Stimulated activated CD4-positive, alpha-beta T cell treated with anti-CD3 and anti-CD28 coated beads, Interleukin-1b, Interleukin-23, amount 100 ng/mL, for 48 hours (primary cell): ENCODE data around the gene PPARGC1A.

Experiments
- DNase-seq: peaks from one replicate; pipeline ENCODE4 v3.0.0-alpha.2; 2020

Gene PPARGC1A

DNA sequence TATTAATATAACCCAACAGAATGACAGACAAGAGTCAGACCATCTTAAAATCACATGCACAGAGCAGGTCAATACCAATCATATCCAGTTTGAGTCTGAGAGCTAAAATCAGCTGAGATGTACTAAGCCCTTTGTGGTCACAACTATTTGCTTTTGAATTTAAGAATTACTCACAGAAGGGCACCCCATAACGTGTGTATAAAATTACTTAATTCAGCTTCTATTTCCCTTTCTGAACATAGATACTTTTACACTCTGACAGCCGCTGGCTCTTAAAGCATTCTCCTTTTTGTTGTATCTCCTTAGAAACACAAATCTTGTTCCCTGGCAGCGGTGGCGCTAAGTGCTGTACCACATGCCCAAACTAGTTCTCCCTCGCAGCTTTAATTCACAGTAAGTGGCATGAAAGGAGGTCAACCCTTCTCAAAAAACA lies 14.8 kb upstream of the PPARGC1A start:
- DNase-seq: no peak

- DNase-seq: no peak
Observed at GRCh38 chr4:23903859-23904438, 14.1 kb upstream of the PPARGC1A start.

- DNase-seq: no peak
Observed at GRCh38 chr4:23902222-23902804, 12.5 kb upstream of the PPARGC1A start.

GRCh38 chr4:23900636-23901035 lies 10.8 kb upstream of the PPARGC1A start:
- no peak for DNase-seq

DNA sequence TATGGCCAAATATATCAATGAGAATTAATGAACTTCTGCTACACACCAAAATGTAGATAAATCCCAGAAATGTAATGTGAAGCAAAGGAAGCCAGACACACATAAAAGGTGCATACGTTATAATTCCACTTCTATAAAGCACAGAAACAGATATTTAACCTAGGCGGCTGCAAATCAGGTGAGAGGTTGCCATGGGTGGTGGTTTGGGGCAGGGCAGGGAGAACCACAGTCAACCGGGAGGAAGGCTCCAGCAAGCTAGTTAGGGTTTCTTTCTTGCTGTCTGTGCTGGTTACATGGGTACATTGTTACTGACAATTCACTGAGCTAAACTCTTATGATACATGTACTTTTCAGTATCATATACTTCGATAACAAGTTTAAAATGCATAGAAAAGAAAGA lies 9.7 kb upstream of the PPARGC1A start:
- no peak for DNase-seq

- no peak for DNase-seq
Observed at GRCh38 chr4:23897564-23898109, 7.8 kb upstream of the PPARGC1A start.

DNA sequence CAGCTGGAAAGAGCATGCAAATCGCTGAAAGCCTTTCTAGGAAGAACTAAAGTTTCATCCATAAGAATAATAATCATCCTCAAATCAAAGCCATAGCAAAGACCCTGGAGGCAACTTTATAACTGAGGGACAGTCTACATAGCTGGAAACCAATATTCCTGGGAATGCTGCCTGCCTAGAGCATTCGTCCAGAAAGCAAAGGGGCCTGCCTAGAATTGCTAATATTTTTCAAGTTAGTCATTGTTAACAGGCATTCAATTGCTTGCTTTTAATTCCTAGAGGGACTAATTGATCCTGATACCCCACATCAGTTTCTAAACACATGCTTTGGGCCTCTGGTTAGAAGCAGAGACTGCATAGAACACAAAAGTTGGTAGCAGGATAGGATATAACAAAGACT lies 4.2 kb upstream of the PPARGC1A start:
- DNase-seq: no peak

GRCh38 chr4:23891064-23891421 lies 1.2 kb upstream of the PPARGC1A start:
- DNase-seq: no peak

DNA sequence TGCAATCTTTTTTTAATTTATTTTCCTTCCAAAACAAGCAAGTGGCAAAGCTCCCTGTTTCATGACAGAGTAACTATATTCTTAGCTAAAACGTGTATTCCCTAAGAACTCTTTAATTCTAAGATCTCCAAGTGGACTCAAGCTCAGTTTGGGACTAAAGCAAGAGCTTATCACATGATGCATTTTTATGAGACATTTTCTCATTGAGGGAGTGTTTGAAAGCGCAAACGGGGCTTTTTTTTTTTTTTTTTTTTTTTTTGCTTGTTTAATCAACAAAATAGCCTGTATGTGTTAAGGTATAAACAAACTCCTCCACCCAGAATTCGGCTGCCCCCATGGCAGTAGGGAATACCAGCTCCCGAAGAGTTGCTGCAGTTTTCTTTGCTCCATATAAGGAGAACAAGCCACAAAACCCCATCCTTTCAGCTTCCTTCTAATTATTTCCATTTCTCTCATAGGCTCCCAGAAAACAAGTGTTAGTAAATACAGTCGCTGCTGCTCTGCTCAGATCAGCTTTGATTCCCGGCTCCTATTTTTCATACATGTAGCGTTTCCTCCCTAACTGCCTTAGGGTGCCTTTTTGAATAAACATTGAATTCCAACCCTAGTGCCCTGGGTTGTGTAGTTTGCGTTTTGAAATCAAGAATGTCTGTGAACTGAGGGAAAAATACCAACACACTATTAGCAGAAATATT lies 669 bp upstream of the PPARGC1A start:
- no peak for DNase-seq

DNA sequence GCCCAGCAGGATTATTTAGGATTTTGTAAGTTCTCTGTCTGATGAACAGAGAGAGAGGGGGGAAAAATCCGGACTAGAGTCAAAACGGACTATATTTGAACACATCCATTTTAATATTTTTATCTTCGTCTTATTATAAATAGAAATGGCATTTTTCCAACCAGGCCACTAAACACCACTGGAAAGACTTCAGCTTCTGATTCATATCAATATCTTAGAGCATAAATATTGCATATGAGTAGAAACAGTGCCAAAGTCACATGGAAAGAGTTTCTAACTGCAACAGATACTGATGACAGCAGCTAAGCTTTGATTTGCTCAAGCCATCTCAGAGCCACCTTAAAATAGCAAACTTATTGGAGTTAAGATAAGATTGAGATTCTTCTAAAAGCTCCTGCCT lies 456 bp downstream of the PPARGC1A start:
- no peak for DNase-seq

DNA sequence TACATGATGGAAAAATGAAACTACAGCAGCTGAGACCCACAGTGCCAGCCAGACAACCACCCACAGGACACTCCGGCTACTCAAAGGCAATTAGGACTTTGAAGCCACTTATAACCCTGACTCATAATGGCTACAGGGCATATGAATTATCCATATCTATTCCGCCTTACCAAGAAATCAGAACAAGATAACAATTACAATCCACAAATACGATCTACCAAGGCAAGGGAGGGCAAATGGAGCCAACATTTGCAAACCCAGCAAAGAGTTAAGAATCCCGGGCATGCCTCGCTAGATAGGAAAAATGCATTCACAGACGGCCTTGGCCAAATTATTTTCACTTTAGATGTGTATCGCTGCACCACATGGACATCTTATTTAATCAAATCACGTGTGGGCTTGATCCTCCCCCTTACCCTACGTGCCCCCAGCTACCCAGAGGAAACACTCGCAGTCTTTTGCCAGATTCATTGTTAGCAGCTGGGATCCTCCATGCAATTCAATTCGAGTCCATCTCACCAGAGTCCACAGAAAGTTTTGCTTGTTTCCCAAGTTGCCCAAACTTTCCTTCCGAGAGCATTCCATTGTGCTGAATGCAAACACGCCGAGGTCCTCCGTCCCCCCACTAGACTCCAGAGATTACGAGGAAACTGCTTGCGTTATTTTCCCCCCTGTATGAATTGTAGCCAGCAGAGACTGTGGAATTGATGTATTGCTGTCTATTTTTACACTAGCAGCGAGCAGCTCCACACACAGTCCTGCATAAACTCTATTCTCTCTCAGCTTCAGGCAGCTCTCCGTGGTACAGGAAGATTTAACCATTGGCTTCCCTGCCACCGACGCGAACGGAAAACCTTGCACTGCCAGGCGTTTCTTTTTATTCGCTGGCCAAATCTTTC lies 1.2 kb downstream of the PPARGC1A start:
- no peak for DNase-seq

DNA sequence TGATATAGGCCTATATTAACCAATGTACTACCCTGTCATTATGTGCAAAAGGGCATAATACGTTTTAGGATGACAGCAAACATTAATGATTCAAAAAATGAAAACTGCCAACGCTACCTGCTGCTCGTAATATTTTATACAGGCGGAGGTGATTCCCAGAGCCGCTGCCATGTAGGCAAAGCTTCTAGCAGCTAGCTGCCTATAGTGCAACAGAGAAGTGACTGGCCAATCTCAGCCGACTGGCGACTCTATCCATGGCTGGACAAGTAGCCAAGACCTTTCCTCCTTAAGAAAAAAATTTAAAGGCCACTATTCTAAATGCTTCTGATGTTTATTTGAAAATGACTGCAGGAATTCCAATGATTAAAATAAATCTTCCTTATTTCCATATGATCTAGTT lies 1.9 kb downstream of the PPARGC1A start:
- no peak for DNase-seq

DNA sequence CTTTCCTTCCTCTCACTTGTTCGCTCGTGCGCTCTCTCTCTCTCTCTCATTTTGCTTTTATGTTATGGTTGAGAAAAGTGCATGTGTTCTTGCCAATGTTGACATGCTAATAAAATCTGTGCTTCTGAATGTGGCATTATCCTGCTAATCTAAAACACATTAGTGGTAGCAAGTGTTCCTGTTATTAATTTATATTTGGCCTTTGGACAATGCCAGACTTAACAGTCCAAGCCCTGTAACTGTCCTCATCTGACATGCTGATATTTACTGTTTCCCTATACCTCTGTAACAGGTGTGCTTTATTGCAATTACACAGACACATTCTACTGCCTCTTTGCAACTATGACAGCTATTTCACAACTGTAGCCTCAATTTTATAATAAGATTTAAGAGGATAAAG lies 2.7 kb downstream of the PPARGC1A start:
- DNase-seq: no peak

- no peak for DNase-seq
Observed at GRCh38 chr4:23885943-23886590, 3.8 kb downstream of the PPARGC1A start.

- DNase-seq: no peak
Observed at GRCh38 chr4:23884741-23885140, 5.1 kb downstream of the PPARGC1A start.

- no peak for DNase-seq
Observed at GRCh38 chr4:23884261-23884660, 5.6 kb downstream of the PPARGC1A start.

DNA sequence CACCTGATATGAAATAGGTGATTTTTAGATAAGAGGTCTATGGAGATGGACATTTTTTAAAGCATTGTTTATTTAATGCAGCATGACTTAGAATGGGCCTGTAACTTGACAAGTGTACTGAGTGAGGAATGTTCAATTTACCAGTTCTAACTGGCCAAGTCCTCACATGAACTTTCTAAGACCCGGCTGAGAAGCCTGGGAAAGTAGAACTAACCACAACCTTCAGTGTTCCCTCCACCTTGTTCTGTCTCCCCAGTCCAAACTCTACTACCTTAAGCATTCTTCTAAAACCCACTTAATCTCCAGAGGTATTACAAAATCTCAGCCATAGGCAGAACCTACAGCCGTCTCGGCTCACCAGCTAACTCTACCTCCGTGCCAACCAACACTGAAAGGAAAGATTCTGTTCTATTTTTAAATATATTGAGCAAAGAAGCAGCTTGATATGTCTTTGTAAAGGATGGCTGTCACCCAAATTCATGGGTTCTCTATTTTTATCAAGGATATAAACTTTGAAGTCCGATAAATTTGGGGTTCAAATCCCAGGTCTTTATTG lies 6.8 kb downstream of the PPARGC1A start:
- no peak for DNase-seq

GRCh38 chr4:23881674-23882337 lies 8.0 kb downstream of the PPARGC1A start:
- DNase-seq: no peak

DNA sequence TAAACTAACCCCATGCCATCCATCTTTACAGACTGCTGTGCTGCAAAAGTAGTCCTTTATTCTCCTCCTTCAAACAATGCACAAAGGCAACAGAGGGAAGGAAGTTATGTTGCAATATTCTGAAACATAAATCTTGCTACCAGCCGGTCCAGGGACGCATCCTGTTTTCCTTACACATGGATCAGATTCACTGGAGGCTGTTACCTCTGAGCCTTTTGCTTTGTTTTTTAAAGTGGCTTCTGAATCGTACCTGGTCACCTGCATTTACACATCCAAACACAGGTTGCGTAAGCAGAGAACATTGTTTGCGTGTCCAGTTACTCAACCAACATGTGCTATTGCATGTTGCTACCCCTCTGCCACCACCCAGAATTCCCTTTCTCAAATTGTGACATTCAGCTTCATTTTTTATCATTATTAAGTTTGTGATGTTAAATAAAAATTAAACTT lies 8.8 kb downstream of the PPARGC1A start:
- DNase-seq: no peak

GRCh38 chr4:23878912-23879732 lies 10.7 kb downstream of the PPARGC1A start:
- no peak for DNase-seq
